ENCODE measurements around the gene PCDHA6.

Gene PCDHA6

DNA sequence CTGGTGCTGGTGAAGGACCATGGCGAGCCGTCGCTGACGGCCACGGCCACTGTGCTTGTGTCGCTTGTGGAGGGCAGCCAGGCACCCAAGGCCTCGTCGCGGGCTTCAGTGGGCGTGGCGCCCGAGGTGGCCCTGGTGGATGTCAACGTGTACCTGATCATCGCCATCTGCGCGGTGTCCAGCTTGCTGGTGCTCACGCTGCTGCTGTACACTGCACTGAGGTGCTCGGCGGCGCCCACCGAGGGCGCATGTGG lies 30.2 kb downstream of the PCDHA6 start:
- Histone ChIP-seq H3K4me3 (ENCODE audit: insufficient read depth, low read length, poor library complexity, severe bottlenecking) (no peak overlapping the region), H3K9me3 (ENCODE audit: insufficient read depth, low read length) (no peaks in the 10 kb centered on the region), H3K36me3 (ENCODE audit: low read length) (no peaks in the 10 kb centered on the region), H4K20me1 (ENCODE audit: low read depth, low read length) (no peaks in the 10 kb centered on the region), H2AFZ (ENCODE audit: low read depth, low read length, severe bottlenecking) (no peak overlapping the region), H3F3A (ENCODE audit: insufficient read depth) (no peaks in the 10 kb centered on the region), H3K79me2 (ENCODE audit: insufficient read depth, low read length) (no peaks in the 10 kb centered on the region), H3K27me3 (ENCODE audit: low read length) (no peaks in the 10 kb centered on the region), H3K9ac (ENCODE audit: low read length) (no peak overlapping the region), H3K4me2 (ENCODE audit: low read depth, low read length, poor library complexity, severe bottlenecking) (no peak overlapping the region), H3K9me2 (replicated peaks; ENCODE audit: insufficient read depth, low read length) (no peaks in the 10 kb centered on the region), H3K27ac (ENCODE audit: low read depth, low read length) (no peak overlapping the region)
- TF ChIP-seq EZH2phosphoT487 (conservative IDR thresholded peaks at IDR 0.05; ENCODE audit: low read length) = no peak
- TF ChIP-seq, protein P1, sequence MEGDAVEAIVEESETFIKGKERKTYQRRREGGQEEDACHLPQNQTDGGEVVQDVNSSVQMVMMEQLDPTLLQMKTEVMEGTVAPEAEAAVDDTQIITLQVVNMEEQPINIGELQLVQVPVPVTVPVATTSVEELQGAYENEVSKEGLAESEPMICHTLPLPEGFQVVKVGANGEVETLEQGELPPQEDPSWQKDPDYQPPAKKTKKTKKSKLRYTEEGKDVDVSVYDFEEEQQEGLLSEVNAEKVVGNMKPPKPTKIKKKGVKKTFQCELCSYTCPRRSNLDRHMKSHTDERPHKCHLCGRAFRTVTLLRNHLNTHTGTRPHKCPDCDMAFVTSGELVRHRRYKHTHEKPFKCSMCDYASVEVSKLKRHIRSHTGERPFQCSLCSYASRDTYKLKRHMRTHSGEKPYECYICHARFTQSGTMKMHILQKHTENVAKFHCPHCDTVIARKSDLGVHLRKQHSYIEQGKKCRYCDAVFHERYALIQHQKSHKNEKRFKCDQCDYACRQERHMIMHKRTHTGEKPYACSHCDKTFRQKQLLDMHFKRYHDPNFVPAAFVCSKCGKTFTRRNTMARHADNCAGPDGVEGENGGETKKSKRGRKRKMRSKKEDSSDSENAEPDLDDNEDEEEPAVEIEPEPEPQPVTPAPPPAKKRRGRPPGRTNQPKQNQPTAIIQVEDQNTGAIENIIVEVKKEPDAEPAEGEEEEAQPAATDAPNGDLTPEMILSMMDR (IDR thresholded peaks at IDR 0.05; ENCODE audit: insufficient read depth, low read length, poor library complexity, severe bottlenecking) = no peak

DNA sequence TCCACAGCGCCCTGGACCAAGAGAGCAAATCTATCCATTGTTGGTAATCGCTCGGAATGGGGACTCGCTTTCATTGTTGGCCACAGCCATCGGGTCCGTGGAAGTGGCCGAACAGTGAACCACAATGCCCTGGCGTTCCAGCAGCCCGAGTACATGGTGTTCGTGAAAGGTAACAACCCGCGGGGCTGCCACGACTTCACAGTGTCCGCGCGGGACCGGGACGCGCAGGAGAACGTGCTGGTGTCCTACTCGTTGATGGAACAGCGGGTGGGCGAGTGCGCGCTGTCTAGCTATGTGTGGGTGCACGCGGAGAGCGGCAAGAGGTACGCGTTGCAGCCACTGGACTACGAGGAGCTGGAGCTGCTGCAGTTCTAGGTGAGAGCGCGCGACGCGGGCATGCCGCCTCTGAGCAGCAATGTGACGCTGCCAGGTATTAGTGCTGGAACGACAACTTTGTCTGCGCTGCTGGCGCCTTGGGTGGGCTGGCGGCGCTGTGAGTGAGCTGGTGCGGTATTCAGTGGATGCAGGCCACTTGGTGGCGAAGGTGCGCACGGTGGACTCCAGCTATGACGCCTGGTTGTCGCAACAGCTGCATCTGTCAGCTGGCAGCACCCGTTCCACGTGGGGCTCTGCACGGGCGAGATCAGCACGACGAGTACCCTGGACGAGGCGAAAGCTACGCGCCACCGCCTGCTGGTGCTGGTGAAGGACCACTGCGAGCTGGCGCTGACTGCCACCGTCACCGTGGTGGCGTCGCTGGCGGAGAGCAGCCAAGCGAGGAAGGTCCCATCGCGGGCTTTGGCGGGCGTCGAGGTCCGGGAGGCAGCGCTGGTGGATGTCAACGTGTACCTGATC lies 34.9 kb downstream of the PCDHA6 start:
- Histone ChIP-seq H3K9me3 (ENCODE audit: insufficient read depth, low read length) (no peaks in the 10 kb centered on the region), H2AFZ (ENCODE audit: low read depth, low read length, severe bottlenecking) (no peak overlapping the region), H3K9ac (ENCODE audit: low read length) (no peak overlapping the region), H3K36me3 (ENCODE audit: low read length) (no peaks in the 10 kb centered on the region), H3K4me3 (ENCODE audit: insufficient read depth, low read length, poor library complexity, severe bottlenecking) (no peak overlapping the region), H3K4me2 (ENCODE audit: low read depth, low read length, poor library complexity, severe bottlenecking) (no peak overlapping the region), H3K27me3 (ENCODE audit: low read length) (no peaks in the 10 kb centered on the region), H3K79me2 (ENCODE audit: insufficient read depth, low read length) (no peaks in the 10 kb centered on the region), H3K9me2 (replicated peaks; ENCODE audit: insufficient read depth, low read length) (no peaks in the 10 kb centered on the region), H4K20me1 (ENCODE audit: low read depth, low read length) (no peaks in the 10 kb centered on the region), H3K27ac (ENCODE audit: low read depth, low read length) (no peak overlapping the region), H3F3A (ENCODE audit: insufficient read depth) (no peaks in the 10 kb centered on the region)
- no peak for TF ChIP-seq EZH2phosphoT487 (conservative IDR thresholded peaks at IDR 0.05; ENCODE audit: low read length)
- TF ChIP-seq, protein P1 (IDR thresholded peaks at IDR 0.05; ENCODE audit: insufficient read depth, low read length, poor library complexity, severe bottlenecking) = no peak

DNA sequence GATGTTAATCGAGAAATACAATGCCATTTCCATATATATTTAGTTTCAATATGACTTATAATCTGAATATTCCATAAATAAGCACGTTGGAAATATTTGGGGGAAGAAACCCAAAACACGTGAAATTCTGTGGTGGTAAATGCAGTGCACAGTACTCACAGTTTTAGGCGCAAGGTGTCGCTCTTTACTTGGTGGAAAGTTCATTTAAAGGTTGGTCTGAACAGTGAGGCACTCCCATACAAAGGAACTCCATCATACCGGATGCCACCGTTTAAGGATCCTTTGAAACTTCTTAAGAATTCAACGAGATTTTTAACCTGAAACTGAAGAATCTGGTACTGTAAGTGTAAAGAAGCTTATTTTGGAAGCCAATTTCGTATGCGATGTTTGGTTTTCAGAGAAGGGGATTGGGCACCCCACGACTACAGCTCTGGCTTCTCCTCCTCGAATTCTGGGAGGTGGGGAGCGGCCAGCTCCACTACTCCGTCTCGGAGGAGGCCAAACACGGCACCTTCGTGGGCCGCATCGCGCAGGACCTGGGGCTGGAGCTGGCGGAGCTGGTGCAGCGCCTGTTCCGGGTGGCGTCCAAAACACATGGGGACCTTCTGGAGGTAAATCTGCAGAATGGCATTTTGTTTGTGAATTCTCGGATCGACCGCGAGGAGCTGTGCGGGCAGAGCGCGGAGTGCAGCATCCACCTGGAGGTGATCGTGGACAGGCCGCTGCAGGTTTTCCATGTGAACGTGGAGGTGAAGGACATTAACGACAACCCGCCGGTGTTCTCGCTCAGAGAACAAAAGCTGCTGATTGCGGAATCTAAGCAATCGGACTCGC lies 41.2 kb downstream of the PCDHA6 start, which contains the start of gene PCDHA11:
Gene PCDHA11, plus strand, starts transcription at position 237 of the 834 bp plus-strand sequence. Its CDS starts 147 bp downstream, at position 384.
- no peaks in the 10 kb centered on the region for H3K9me2 ChIP-seq (replicated peaks; ENCODE audit: insufficient read depth, low read length)
- H3K4me3 ChIP-seq (ENCODE audit: insufficient read depth, low read length, poor library complexity, severe bottlenecking) = no peak within 1 kb of the TSS
- no peak within 1 kb of the TSS for H3K27ac ChIP-seq (ENCODE audit: low read depth, low read length)
- no peak within 1 kb of the TSS for H2AFZ ChIP-seq (ENCODE audit: low read depth, low read length, severe bottlenecking)
- TF ChIP-seq, protein P1 (IDR thresholded peaks at IDR 0.05; ENCODE audit: insufficient read depth, low read length, poor library complexity, severe bottlenecking) = no peak
- no peak for TF ChIP-seq EZH2phosphoT487 (conservative IDR thresholded peaks at IDR 0.05; ENCODE audit: low read length)
- H3K9ac ChIP-seq (ENCODE audit: low read length) = no peak within 1 kb of the TSS
- H3K27me3 ChIP-seq (ENCODE audit: low read length) = no peaks in the 10 kb centered on the region
- H3F3A ChIP-seq (ENCODE audit: insufficient read depth) = no peaks in the 10 kb centered on the region
- H3K4me2 ChIP-seq (ENCODE audit: low read depth, low read length, poor library complexity, severe bottlenecking) = no peak within 1 kb of the TSS
- no peaks in the 10 kb centered on the region for H3K79me2 ChIP-seq (ENCODE audit: insufficient read depth, low read length)
- H3K36me3 ChIP-seq (ENCODE audit: low read length) = no peaks in the 10 kb centered on the region
- no peaks in the 10 kb centered on the region for H3K9me3 ChIP-seq (ENCODE audit: insufficient read depth, low read length)
- H4K20me1 ChIP-seq (ENCODE audit: low read depth, low read length) = no peaks in the 10 kb centered on the region

Measured in SU-DHL-6 (cell line).